Breast epithelium (tissue), 4 donors: ENCODE measurements around the gene HDAC4. TPM values are rescaled to one million over a fixed set of nuclear protein-coding genes. Genes with fewer than 3 reads are reported as not detected.
A peak's percentile ranks its signal among the peaks of the same experiment; 100 is the strongest.

ENCODE experiments used
- DNase-seq, 2 donors: peaks; one replicate each; pipeline ENCODE4 v3.0.0-alpha.2; 2019; ENCODE audit warnings: low spot score in 2 of 2
- H3K27ac ChIP-seq, 2 donors: fragments of 200-600 bp; sonication (generic) in 1 of 2; one replicate each; pipeline ENCODE4 v1.5.1; 2016 to 2019; ENCODE audit warnings: mild to moderate bottlenecking in 1 of 2
- H3K27me3 ChIP-seq, 2 donors: fragments of 200-600 bp; sonication (generic) in 1 of 2; one replicate each; pipeline versions ENCODE4 v1.5.1 to v1.6.0; 2017 to 2019; ENCODE audit warnings: control low read depth in 1 of 2, mild to moderate bottlenecking in 1 of 2
- H3K36me3 ChIP-seq: fragments of 200-600 bp; one replicate; pipeline ENCODE4 v1.5.1; 2019
- H3K4me1 ChIP-seq, 2 donors: fragments of 200-600 bp; sonication (generic); one replicate each; pipeline ENCODE4 v1.5.1; 2016 to 2019; ENCODE audit warnings: control low read depth in 1 of 2
- H3K4me3 ChIP-seq, 3 donors: fragments of 200-600 bp; sonication (generic); 1 replicate in 2 of 3; 2 replicates in 1 of 3; pipeline ENCODE4 v1.5.1; 2016 to 2019; ENCODE audit warnings: mild to moderate bottlenecking in 3 of 3, moderate library complexity in 2 of 3
- H3K9me3 ChIP-seq, 2 donors: fragments of 200-600 bp; sonication (generic) in 1 of 2; one replicate each; pipeline ENCODE4 v1.5.1; 2016 to 2019; ENCODE audit warnings: control low read depth in 1 of 2
- CTCF ChIP-seq, 3 donors: fragments of 450-650 bp; IDR thresholded peaks; one replicate each; pipeline ENCODE4 v1.5.1; 2016 to 2017; ENCODE audit warnings: antibody characterized with exemption in 3 of 3, mild to moderate bottlenecking in 3 of 3, moderate library complexity in 3 of 3
- POLR2A ChIP-seq: fragments of 450-650 bp; IDR thresholded peaks from one replicate; pipeline ENCODE4 v1.6.1; 2016; ENCODE audit warnings: antibody characterized with exemption, mild to moderate bottlenecking, moderate library complexity
- POLR2AphosphoS5 ChIP-seq, 3 donors: sonication (generic); formaldehyde crosslinking; IDR thresholded peaks; one replicate each; pipeline ENCODE4 v1.6.1; 2017; ENCODE audit warnings: antibody characterized with exemption in 3 of 3
- intact Hi-C: fragments of 100-400 bp; cut with DNase I; formaldehyde crosslinking; loops from one replicate; pipeline ENCODE4 v1.15.1; 2023; ENCODE audit warnings: low total_unique reads
- total RNA-seq, 3 donors: library from RNA; depleted of rRNA; stranded (reverse); fragments of >200 nt; gene quantifications; one replicate each; pipeline ENCODE4 v1.1.0, GENCODE V29; 2016

The HDAC4 gene
- total RNA-seq, 3 donors from 2014 or later, result 20.3 to 36.0 (median 32.8) TPM

- no peak for TF ChIP-seq POLR2A
- Histone ChIP-seq H3K9me3 (no peaks in the 10 kb centered on the region), H3K27ac (peak overlapping the region; percentile 34 to 69), H3K27me3 (no peaks in the 10 kb centered on the region), H3K36me3 (no peaks in the 10 kb centered on the region), H3K4me1 (no peaks in the 10 kb centered on the region), H3K4me3 (peak overlapping the region; percentile 27 to 54 (median 31))
- intact Hi-C loops, result no loop called here
- DNase-seq, result peak in 1 of 2 donors; percentile 54
Observed at GRCh38 chr2:239318790-239319661, 81.8 kb downstream of the HDAC4 start.

DNA sequence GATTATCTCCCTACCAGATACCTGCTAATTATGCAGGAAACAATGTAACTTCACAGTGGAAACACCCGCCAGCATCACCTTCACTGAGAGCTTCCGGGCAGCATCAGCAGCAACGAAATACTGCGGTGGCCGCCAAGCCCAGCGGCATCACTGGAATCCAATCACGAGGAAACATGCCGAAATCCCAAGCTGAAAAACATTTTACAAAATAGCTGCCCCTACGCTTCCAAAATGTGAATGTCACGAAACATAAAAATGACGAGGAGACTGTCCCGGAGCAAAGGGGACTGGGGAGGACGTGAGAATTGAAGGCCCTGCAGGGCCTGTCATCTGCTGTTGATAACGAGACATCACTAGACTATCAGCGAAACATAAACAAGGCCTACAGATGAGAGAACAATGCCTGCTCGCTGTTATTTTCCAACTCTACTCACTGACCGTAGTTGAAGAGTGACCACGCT, 82.6 kb downstream of the HDAC4 start:
- intact Hi-C loops, result no loop called here
- Histone ChIP-seq H3K27ac (no peak overlapping the region), H3K4me1 (no peaks in the 10 kb centered on the region), H3K4me3 (no peak overlapping the region), H3K27me3 (no peaks in the 10 kb centered on the region), H3K9me3 (no peaks in the 10 kb centered on the region), H3K36me3 (no peaks in the 10 kb centered on the region)
- DNase-seq, result peak in 1 of 2 donors; percentile 27
- TF ChIP-seq POLR2AphosphoS5 (IDR thresholded peaks at IDR 0.05) (no peak), CTCF (IDR thresholded peaks at IDR 0.05) (no peak), POLR2A (no peak)

GRCh38 chr2:239316562-239317465, 84.0 kb downstream of the HDAC4 start:
- intact Hi-C loops, result no loop called here
- Histone ChIP-seq H3K4me3 (peak overlapping the region in 1 of 3 donors; percentile 41), H3K9me3 (no peaks in the 10 kb centered on the region), H3K27me3 (no peaks in the 10 kb centered on the region), H3K4me1 (no peaks in the 10 kb centered on the region), H3K36me3 (no peaks in the 10 kb centered on the region), H3K27ac (peak overlapping the region; percentile 1 to 68)
- TF ChIP-seq POLR2A (no peak), POLR2AphosphoS5 (IDR thresholded peaks at IDR 0.05) (no peak), CTCF (IDR thresholded peaks at IDR 0.05) (peak in 1 of 3 donors; percentile 9)
- peak in 1 of 2 donors; percentile 52 for DNase-seq

- intact Hi-C loops, result no loop called here
Observed at GRCh38 chr2:239315308-239315707, 85.5 kb downstream of the HDAC4 start.

More at GRCh38 chr2:239315308-239315707, 85.5 kb downstream of the HDAC4 start:
- no peaks in the 10 kb centered on the region for H3K27me3 ChIP-seq
- H3K9me3 ChIP-seq, result no peaks in the 10 kb centered on the region
- no peak overlapping the region for H3K4me3 ChIP-seq
- H3K27ac ChIP-seq, result no peak overlapping the region
- H3K4me1 ChIP-seq, result no peaks in the 10 kb centered on the region
- H3K36me3 ChIP-seq, result no peaks in the 10 kb centered on the region
- TF ChIP-seq POLR2A, result no peak
- TF ChIP-seq CTCF (IDR thresholded peaks at IDR 0.05), result no peak
- TF ChIP-seq POLR2AphosphoS5 (IDR thresholded peaks at IDR 0.05), result no peak
- DNase-seq, result peak in 1 of 2 donors; percentile 6
